Measurements from ENCODE around the gene FKBP11.

FKBP11 gene

GRCh38 chr12:48956279-48957140 is 31.2 kb upstream of the FKBP11 start:
- DNase-seq (ENCODE audit: low read depth in 2 of 2): no peak

GRCh38 chr12:48954841-48955501 is 29.7 kb upstream of the FKBP11 start:
- DNase-seq (ENCODE audit: low read depth in 2 of 2): no peak

- DNase-seq (ENCODE audit: low read depth in 2 of 2): no peak
These were observed 28.8 kb upstream of the FKBP11 start for GRCh38 chr12:48954061-48954460.

GRCh38 chr12:48952691-48953090 is 27.4 kb upstream of the FKBP11 start:
- DNase-seq (ENCODE audit: low read depth in 2 of 2): no peak

GRCh38 chr12:48947727-48948126 is 22.4 kb upstream of the FKBP11 start:
- DNase-seq (ENCODE audit: low read depth in 2 of 2): no peak

GRCh38 chr12:48946943-48947342 is 21.7 kb upstream of the FKBP11 start:
- no peak for DNase-seq (ENCODE audit: low read depth in 2 of 2)

- no peak for DNase-seq (ENCODE audit: low read depth in 2 of 2)
These were observed 20.9 kb upstream of the FKBP11 start for GRCh38 chr12:48946205-48946604.

- DNase-seq (ENCODE audit: low read depth in 2 of 2): no peak
These were observed 17.9 kb upstream of the FKBP11 start for GRCh38 chr12:48943221-48943620.

GRCh38 chr12:48940181-48940580 is 14.9 kb upstream of the FKBP11 start:
- DNase-seq (ENCODE audit: low read depth in 2 of 2): no peak

GRCh38 chr12:48938805-48939204 is 13.5 kb upstream of the FKBP11 start:
- DNase-seq (ENCODE audit: low read depth in 2 of 2): no peak

GRCh38 chr12:48937170-48937569 is 11.9 kb upstream of the FKBP11 start:
- no peak for DNase-seq (ENCODE audit: low read depth in 2 of 2)

- DNase-seq (ENCODE audit: low read depth in 2 of 2): peak; percentile 82
These were observed 11.2 kb upstream of the FKBP11 start for GRCh38 chr12:48936379-48936979.

GRCh38 chr12:48934312-48934706 is 9.0 kb upstream of the FKBP11 start:
- DNase-seq (ENCODE audit: low read depth in 2 of 2): no peak

- DNase-seq (ENCODE audit: low read depth in 2 of 2): no peak
These were observed 8.5 kb upstream of the FKBP11 start for GRCh38 chr12:48933664-48934311.

- DNase-seq (ENCODE audit: low read depth in 2 of 2): no peak
These were observed 7.6 kb upstream of the FKBP11 start for GRCh38 chr12:48932878-48933277.

- no peak for DNase-seq (ENCODE audit: low read depth in 2 of 2)
These were observed 5.2 kb upstream of the FKBP11 start for GRCh38 chr12:48930475-48930874.

GRCh38 chr12:48929551-48929950 is 4.3 kb upstream of the FKBP11 start:
- no peak for DNase-seq (ENCODE audit: low read depth in 2 of 2)

- no peak for DNase-seq (ENCODE audit: low read depth in 2 of 2)
These were observed 2.0 kb upstream of the FKBP11 start for GRCh38 chr12:48927261-48927660.

- peak; percentile 53 to 55 for DNase-seq (ENCODE audit: low read depth in 2 of 2)
These were observed 532 bp downstream of the FKBP11 start for GRCh38 chr12:48924617-48925303.

- no peak for DNase-seq (ENCODE audit: low read depth in 2 of 2)
These were observed 2.2 kb downstream of the FKBP11 start for GRCh38 chr12:48923117-48923516.

- no peak for DNase-seq (ENCODE audit: low read depth in 2 of 2)
These were observed 7.3 kb downstream of the FKBP11 start for GRCh38 chr12:48917857-48918537.
